ENCODE measurements around the gene IL4R. TPM values are rescaled to one million over a fixed set of nuclear protein-coding genes. Genes with fewer than 3 reads are reported as not detected.

Gene IL4R
- total RNA-seq, 2 donors from 2014 or later, result 30.7 to 89.2 TPM

- Histone ChIP-seq H3K9me3 (no peaks in the 10 kb centered on the region), H3K36me3 (no peaks in the 10 kb centered on the region), H3K4me3 (no peak overlapping the region), H3K27me3 (replicated peaks; ENCODE audit: insufficient read depth) (no peaks in the 10 kb centered on the region), H3K4me1 (replicated peaks) (no peaks in the 10 kb centered on the region), H3K27ac (no peak overlapping the region)
- 81% methylated on average over 6 of the region's 6 CpGs for WGBS
- DNase-seq (ENCODE audit: low spot score), result no peak
- no peak for TF ChIP-seq CTCF (IDR thresholded peaks at IDR 0.05)
- TF ChIP-seq POLR2AphosphoS5 (IDR thresholded peaks at IDR 0.05), result no peak
- no peak for TF ChIP-seq POLR2A (IDR thresholded peaks at IDR 0.05)
- intact Hi-C loops (cut with DNase I), result no loop called here
Observed at GRCh38 chr16:27403601-27403992, 89.8 kb downstream of the IL4R start.

- no peaks in the 10 kb centered on the region for H3K36me3 ChIP-seq
- no peak for DNase-seq (ENCODE audit: low spot score)
- H3K9me3 ChIP-seq, result no peaks in the 10 kb centered on the region
- no peaks in the 10 kb centered on the region for H3K4me1 ChIP-seq (replicated peaks)
- TF ChIP-seq CTCF (IDR thresholded peaks at IDR 0.05) (no peak), POLR2A (IDR thresholded peaks at IDR 0.05) (no peak), POLR2AphosphoS5 (IDR thresholded peaks at IDR 0.05) (no peak)
- no peaks in the 10 kb centered on the region for H3K27me3 ChIP-seq (replicated peaks; ENCODE audit: insufficient read depth)
- no peak overlapping the region for H3K4me3 ChIP-seq
- H3K27ac ChIP-seq, result no peak overlapping the region
- WGBS, result 84% methylated on average over 10 of the region's 10 CpGs
- intact Hi-C loops (cut with DNase I), result no loop called here
Observed at GRCh38 chr16:27404163-27404823, 90.5 kb downstream of the IL4R start.

- Histone ChIP-seq H3K9me3 (no peaks in the 10 kb centered on the region), H3K4me1 (replicated peaks) (no peaks in the 10 kb centered on the region), H3K27ac (no peak overlapping the region), H3K4me3 (no peak overlapping the region), H3K36me3 (no peaks in the 10 kb centered on the region), H3K27me3 (replicated peaks; ENCODE audit: insufficient read depth) (no peaks in the 10 kb centered on the region)
- WGBS, result 51% methylated on average over 17 of the region's 19 CpGs
- TF ChIP-seq POLR2A (IDR thresholded peaks at IDR 0.05), result no peak
- TF ChIP-seq CTCF (IDR thresholded peaks at IDR 0.05), result no peak
- TF ChIP-seq POLR2AphosphoS5 (IDR thresholded peaks at IDR 0.05), result no peak
- no peak for DNase-seq (ENCODE audit: low spot score)
- intact Hi-C loops (cut with DNase I), result no loop called here
Observed at GRCh38 chr16:27405546-27406451, 92.0 kb downstream of the IL4R start.

- Histone ChIP-seq H3K9me3 (no peaks in the 10 kb centered on the region), H3K4me1 (replicated peaks) (no peaks in the 10 kb centered on the region), H3K4me3 (no peak overlapping the region), H3K27ac (no peak overlapping the region), H3K36me3 (no peaks in the 10 kb centered on the region), H3K27me3 (replicated peaks; ENCODE audit: insufficient read depth) (no peaks in the 10 kb centered on the region)
- intact Hi-C loops (cut with DNase I), result no loop called here
- TF ChIP-seq CTCF (IDR thresholded peaks at IDR 0.05) (no peak), POLR2AphosphoS5 (IDR thresholded peaks at IDR 0.05) (no peak), POLR2A (IDR thresholded peaks at IDR 0.05) (no peak)
- no peak for DNase-seq (ENCODE audit: low spot score)
- WGBS, result 72% methylated on average over 6 of the region's 6 CpGs
Observed at GRCh38 chr16:27406511-27407128, 92.8 kb downstream of the IL4R start.
